ENCODE data around the gene DUSP10.

Gene DUSP10

DNA sequence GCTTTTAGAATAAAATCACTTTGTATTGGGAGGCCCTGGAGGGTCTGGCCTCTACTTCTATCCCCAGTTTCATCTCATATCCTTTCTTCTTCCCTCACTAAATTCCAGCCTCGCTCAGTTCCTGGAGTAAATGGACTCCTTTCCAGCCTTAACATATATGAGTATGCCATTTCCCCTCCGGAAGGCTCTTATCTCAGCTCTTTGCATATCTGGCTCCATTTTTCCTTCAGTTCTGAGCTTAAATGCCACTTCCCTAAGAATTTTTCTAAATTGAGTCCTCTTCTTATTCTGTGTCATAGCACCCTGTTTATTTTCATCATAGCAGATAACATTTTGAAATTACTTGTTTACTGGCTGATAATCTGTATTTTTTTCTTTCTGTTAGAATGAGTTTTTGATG lies 20.2 kb upstream of the DUSP10 start:
- no peak for DNase-seq

DNA sequence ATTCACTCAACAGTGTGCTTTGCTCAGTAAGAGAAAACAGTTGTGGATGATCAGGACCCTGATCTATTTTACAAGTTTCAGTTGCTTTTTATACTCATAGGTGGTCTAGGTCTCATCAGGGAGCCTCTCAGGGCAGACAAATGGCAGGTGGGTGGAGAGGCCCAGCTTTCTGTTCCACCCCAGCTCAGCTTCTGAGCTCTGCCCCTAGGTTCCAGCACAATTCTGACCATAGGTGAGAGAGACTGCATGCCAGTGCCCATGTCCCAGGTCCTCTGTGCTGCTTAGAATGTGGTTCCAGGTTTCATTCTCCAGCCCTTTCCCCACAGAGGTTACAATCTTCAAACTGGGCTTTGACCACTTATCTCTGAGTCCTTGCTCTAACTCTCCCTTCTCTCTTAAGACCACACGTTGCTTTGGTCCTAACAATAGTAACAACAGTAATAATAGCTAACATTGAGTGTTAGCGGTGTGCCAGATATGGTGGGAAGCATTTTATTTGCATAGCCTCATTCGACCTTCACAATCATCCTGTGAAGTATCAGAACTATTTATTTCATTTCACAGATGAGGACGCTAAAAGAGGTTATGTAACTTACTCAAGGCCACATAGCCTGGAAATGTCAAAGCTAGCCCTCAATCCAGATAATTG lies 19.6 kb upstream of the DUSP10 start:
- no peak for DNase-seq

DNA sequence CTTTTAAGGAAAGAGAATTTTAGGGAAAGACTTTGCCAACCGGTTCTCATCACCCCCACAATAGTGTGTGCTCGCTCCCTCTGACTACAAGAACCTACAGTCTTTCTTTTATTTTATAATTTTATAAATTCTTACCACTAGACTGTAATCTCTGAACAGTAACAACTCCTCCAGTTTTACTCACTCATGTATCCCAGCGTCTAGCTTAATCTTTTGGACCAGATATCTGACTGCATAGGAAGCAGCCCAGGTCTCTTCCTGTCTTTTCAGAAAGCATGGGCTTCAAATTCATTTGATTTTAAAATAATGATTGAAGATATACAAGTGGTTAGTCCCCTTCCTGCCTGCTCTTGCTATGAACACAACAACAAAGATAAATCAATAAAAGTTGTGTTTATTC lies 19.0 kb upstream of the DUSP10 start:
- DNase-seq: no peak

DNA sequence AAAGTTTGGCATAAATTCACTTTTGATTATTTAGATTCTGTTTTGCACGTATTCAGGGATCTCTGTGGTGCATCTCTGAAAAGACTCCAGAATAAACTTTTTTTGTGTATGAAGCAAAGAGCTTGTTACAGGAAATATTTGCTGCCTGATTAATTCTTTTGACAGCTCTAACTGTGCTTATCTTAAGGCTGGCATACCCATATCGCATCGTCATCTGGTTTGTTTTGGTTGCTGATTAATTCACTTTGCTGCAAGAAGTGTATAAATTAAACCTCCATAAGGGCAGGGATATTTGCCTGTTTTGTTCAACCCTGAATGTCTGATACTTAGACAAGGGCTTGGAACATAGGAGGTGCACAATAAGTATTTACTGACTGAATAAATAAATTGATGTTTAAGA lies 17.5 kb upstream of the DUSP10 start:
- DNase-seq: no peak

DNA sequence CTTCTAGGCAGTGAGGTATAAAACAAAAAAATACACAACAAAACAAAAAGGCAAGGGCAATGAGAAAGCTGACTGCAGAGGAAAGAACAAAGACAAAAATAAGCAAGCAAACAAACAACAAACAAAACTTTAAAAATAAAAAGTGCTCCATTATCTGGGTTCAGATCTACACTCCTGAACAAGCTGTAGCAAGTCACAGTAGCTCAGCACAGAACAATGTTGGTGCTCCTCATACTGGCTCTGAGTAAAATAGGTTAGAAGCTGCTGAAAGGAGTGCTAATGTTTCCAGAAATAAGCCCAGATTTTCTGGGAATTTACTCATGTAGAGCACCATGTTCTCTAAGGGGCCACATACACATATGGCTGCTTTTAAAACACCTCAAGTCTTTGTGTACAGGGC lies 16.6 kb upstream of the DUSP10 start:
- no peak for DNase-seq

DNA sequence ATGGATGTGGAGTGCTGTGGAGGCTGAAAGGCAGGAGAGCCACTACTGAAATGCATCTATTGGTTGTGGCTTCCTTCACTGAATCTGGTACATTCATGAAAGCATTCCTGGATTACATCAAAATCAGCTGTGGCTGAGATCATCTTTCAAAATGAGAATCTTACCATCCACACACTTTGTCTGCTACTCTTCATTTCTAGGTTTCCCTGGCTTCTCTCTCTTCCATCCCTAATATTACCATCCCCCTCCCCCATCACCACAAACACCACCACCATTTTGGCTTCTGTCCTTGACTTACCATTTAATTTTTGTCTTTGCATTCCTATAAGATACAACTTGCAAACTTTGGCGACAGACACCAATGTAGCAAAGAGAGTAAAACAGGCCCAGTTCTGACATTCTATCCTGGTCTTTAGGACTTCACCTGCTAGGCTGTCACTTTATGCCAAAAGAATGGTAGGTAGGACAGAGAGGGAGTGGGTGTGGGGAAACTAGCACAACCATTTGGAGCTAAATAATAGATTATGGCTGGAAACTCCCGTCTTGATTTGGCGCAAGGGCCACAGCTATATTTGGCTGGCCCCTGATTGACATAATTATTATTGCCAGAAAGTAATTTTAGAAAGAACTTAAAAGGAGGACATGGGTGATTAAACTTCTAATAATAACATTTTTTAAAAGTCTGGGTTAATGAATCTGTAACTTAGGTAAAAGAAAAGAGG lies 15.1 kb upstream of the DUSP10 start:
- no peak for DNase-seq

DNA sequence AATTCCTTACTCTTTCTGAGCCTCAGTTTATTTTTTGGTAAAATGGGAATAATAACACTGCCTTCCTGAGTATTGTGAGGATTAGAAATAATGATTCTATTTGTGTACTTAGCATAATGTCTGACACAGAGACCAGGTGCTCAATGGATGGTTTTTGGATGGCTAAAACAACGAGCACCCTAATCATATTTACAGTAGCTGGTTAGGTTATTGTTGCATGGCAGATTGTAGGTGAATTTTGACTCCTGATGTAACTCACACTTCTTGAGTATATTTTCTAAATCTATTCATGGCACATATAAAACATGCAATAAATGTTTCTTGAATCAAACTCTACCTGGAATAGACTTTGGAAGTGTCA lies 11.9 kb upstream of the DUSP10 start:
- no peak for DNase-seq

DNA sequence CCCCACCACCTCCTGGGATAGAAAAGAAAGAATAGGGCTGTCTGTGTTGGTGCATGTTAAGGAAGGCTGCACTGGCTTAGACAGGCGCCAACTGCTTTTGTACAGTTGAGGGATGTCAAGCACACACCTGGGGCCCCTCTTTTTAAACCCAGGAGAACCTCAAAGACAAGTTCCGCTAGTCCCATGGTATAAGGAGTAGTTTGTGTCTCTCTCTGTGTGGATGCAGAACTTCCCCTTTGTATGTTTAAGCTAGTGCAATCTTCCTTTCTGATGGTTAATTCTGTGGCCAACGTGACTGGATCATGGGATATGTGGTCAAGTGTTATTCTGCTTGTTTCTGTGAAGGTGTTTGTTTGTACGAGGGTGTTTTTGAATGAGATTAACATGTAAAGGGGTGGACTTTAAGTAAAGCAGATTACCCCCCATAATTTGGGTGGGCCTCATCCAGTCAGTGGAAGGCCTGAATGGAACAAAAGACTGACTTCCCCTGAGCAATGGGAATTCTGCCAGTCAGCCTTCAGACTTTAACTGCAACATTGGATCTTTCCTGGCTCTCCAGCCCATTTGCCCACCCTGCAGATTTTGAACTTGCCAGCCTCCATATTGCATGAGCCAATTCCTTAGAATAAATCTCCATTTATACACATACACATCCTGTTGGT lies 9.5 kb upstream of the DUSP10 start:
- DNase-seq: peak; percentile 62 to 65

DNA sequence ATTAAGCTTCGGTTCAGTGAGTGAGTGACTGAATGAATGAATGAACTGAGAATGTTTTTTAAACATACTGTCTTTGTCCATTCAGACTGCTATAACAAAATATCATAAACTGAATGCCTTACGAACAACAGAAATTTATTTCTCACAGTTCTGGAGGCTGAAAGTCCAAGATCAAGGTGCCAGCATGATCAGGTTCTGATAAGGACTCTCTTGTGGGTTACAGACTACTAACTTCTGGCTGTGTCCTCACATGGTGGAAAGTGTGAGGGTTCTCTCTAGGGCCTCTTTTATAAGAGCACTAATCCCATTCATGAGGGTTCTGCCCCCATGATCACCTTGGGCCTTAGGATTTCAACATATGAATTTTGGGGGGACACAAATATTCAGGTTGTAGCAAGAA lies 7.1 kb upstream of the DUSP10 start:
- no peak for DNase-seq

DNA sequence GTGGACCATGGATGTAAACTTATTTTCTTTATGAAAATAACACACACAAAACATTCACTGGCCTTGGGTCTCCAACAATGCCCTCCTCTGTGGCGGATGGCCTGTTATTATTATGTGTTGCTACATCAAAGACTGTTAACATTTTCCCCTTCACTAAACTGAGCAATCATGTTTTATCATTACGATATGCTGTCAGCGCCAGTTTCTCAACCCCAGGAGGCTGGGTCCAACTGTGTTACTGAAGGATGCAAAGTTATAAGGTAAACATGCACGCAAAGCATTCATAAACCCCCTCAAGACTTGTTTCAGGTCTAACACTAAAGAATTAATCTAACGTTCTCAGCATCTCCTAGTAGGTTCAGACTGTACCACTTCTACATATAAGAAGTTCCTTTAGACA lies 6.0 kb upstream of the DUSP10 start:
- DNase-seq: no peak

DNA sequence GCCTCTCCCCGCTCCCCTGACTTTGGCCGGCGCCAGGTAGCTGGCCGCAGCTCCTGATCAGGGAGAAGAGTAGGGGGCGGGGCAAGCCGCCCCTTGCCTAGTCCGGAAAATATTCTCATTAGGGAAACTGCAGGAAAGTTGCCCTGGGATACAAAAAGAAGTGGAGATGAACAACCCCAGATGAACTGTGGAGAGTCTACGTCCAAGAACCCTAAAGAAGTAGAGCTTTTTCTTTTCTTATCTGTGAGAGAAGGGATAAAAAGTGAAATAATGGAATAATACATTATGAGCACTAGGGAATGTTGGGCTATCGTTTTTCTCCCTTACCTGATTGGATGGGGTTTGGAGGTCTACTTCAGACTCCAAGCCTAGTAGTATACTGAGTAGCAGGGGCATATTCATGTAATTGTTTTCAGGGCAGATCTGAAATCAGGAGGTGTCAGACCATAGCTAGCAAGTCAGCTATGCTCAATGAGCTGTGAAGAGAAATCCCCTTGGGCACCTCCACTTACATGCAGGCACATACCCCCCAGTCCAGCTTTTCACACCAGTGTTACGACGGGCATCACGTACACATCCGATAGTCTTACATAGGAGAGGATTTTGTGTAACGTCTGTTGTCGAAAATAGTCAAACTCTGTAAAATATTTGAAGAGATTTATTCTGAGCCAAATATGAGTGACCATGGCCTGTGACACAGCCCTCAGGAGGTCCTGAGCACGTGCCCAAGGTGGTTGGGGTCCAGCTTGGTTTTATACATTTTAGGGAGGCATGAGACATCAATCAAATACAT lies 1.7 kb upstream of the DUSP10 start:
- DNase-seq: peak; percentile 10 to 31

DNA sequence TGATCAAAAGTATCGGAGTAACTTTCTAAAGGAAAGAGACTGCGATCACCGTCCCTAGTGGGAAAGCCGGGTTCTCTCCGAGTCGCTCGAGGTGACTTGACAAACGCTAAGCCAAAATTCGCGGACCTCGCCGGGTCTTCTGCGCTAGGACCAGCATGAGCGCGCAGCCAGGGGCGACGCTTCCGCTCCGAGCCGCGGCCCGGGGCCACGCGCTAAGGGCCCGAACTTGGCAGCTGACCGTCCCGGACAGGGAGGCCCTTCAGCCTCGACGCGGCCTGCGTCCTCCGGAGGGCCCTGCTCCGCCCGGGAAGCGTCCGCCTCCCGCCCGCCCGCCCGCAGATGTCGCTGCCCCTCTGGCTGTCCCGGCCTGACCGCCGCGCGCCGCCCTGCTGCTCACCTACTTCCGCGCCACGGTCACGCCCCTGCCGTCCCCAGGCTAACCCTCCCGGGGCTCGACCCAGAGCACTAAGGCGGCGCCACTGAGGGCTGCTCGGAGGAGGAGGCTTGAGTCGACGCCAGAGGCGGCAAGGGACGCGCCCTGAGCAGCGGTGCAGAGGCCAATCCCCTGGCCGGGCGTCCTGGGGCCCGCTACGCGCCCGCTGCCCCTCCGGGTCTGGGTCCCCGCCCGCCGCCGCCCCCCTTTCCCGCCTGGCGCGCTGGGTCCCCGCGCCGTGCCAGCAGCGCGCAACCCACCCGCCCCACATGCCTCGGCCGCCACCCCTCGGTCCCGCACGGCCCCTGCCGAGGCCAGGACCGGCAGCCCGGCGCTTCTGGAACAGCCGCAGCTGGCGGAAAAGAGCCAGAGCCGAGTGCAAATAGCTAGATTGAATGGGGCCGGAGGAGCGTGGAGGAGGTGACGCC lies 896 bp upstream of the DUSP10 start:
- peak; percentile 58 to 65 for DNase-seq

DNA sequence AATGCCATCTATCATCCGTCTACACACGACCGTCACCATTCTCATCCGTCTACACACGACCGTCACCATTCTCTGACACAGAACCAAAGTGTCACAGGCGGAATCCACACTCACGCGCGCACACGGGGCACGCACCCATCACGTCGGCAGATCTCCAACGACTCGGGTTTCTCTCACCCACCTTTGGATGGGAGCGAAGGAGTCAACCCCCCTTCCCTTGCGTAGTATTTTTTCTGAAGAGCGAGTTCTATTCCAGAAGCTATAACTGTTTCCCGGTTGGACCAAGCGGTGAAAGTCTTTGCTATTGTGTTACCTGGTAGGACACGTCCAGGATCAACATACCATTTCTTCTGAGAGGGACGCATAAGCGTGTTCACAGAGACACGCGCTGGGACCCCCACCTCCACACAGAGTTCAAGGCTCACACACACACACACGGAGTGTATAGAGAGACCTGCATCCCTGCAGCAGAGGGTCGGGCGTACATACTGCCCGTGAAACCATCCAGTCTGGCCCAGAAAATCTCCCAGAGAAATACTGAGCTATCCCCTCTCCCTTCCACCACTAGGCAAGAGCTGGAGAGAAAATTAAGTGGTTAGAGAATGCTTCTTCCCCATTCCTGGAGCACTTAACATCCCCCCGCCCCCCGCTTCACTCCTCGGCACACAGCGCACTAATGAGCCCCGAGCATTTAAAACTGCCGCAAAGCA lies 741 bp downstream of the DUSP10 start:
- DNase-seq: peak; percentile 65 to 79

DNA sequence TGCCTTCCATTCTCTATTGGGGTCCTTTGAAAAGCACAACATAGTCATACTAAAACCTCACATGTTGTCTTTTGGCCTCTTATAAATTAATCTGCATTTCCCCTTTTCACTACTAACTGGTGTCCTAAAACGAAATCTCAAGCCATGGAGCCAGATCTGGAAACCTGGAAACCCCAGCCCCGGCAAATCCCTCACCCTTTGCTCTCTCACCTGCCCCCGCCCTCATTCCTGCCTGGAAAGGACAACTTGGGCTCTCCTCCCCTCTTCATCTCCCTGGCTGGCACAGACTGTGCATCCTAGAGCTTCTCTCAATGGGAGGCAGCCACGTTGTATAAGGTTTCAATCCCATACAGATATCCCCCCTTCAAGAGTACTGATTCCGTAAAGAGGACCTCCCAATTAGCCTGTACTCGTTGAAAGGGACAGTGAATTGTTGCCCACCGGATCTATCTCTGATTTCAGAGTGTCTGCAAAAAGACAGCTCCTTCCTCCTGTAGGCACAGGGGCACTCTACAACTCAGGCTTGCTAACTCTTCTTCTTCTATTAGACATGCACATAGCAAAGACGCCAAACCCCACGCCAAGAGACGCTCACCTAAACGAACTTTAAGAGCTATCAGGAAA lies 1.4 kb downstream of the DUSP10 start:
- DNase-seq: peak; percentile 20 to 25

DNA sequence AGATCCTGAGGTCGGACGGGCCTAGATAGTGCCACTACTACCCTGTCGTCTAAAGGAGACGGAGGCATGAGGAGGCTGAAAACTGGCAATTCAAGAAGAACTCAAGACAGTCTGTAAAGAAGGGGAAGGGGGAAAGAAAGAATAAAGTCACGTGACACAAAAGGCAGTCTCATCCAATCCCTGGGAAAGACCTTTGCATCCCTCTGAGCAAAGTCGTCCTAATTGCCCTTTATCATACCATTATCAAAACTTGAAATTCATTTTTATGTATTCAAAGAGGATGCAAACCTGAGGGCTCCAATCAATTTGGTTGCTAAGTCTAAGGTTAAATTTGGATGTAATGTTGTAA lies 2.2 kb downstream of the DUSP10 start:
- DNase-seq: no peak

DNA sequence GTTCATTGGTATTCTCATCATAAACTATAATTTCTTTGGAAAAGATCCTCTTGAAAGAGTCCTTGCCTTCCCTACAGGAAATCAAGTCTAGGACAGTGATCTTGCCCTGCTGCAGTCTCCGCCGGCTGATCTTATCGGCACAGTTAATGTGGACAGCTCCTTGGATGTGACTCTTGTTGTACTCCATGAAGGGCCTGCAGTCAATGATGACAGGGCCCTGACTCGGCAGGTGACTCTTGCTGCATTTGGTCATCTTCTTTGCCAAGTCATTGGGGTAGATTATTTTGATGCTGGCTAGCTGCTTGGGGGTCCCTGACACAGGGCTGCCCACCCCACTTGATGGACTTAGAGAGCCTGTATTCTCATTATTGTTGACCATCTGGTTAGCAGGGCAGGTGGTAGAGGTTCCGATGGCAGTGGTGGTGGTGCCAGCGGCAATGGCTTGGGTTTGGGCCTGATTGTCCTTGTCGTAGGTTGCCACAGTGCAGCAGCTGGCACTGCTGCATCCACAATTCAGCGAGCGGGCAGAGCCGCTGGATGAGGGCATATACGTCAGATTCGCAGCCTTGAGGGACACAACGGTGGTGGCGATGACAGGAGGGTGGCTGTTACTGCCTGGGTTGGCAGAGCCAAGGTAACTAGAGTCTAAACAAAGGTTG lies 2.7 kb downstream of the DUSP10 start:
- DNase-seq: no peak

DNA sequence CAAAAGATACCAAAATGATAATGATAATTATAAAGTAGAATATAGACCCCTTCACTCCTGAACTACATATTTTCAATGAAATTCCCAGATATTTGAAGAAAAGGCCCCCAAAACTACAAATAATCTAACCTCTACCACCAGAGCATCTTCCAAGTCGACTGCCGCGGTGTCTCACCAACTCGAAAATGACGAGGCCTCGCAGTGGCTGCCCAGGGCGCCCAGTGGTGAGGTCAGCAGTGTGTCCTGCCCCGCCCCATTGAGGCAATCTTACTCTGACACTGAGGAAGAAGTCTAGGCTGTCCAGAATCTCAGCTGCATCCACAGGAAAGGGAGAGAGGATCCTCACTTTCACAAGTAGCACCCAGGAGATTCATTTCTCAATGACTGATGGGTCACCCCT lies 5.2 kb downstream of the DUSP10 start:
- DNase-seq: no peak

DNA sequence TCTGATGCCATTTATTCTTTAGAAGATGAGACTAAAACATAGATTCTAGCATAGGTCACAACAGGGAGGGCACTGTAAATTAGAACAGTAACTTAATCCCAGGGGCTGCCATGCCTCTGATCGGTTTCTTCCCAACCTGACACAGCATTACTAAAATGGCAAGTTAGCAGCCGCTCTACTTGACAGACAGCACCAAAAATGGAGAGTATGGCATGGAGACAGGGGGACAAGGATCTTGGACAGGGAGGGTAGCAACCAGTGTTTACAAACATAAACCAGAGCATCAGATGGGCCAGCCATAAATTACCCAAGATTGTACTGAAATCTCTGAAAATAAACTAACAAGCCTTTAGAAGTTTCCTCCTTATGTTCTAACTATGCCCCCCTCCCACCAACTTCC lies 5.9 kb downstream of the DUSP10 start:
- DNase-seq: no peak

DNA sequence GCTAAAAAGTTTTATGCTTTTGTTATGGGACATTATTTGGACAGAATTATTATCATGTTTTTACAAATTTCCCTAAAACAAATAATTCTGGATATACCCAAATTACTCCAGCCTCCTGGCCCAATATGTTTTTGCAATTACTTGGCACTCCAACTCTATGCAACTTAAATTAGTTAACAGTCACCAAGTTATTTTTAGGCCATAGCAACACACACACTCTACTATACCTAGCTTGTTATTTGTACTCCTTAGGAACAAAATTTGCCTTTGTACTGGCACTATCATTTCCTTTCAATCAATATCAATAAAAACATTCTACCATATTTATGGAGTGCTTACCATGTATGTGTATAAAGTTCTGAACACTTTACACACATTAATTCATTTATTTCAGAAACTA lies 7.7 kb downstream of the DUSP10 start:
- DNase-seq: no peak

DNA sequence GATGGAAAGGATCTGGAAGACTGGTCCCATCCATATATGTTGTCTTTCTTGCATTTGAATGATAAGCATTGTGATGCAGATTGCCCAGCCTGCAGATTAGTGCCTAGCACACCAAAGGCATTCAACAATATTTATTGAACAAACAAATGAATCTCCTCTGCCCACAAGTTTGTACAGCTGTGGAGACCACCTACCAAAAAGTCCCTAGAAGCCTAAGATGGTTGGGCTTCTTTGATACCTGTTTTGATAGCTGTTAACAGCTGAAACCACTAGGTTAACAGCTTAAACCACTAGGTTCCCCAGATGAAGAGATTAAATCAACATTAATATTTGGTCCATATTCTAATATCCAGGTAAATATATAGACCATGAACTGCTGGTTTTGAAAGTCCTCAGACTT lies 9.8 kb downstream of the DUSP10 start:
- DNase-seq: no peak

DNA sequence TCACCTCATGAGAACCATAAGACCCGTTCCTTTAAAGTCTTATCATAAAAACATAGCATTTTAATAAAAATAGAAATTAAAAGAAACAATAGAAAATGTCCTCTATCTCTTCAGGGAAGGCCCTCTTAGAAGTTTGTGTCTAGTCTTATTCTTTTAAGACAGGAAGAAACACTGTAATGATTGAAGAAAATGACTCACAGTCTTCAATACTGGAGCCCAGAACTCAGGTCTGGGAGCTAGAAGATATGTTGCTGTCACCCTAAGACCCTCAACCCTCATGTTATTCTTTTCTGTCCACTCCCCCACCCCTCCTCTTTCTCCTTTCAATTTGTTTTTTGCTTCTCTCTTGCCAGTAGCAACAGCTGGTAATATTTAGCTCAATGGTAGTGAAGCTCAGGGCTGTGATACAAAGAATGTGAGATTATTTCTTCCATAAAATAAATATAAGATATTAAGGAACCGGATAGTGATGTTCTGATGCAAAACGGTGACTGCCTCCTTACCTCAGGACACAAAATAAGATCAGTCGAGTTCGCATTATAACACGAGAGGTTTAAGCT lies 12.0 kb downstream of the DUSP10 start:
- DNase-seq: no peak

Measured in Kasumi-1 (cell line).